Measurements from ENCODE around the gene FBXL20. TPM values are rescaled to one million over a fixed set of nuclear protein-coding genes. Genes with fewer than 3 reads are reported as not detected.

FBXL20 gene
- total and polyA plus RNA-seq, 4 donors, result 1.6 to 8.4 (median 5.2) TPM

- TF ChIP-seq HNF4A (conservative IDR thresholded peaks at IDR 0.05) (no peak), RAD21 (IDR thresholded peaks at IDR 0.05) (peak; percentile 54 to 60)
- Histone ChIP-seq H3K9ac (ENCODE audit: low read depth in 1 of 2, low read length in 2 of 2) (no peak overlapping the region), H3K4me1 (ENCODE audit: control insufficient read depth in 4 of 4, insufficient read depth in 4 of 4, low read length in 3 of 4) (no peaks in the 10 kb centered on the region), H3K9me3 (ENCODE audit: control insufficient read depth in 4 of 4, low read length in 3 of 4) (no peaks in the 10 kb centered on the region), H3K36me3 (ENCODE audit: control insufficient read depth in 4 of 4, insufficient read depth in 3 of 4, low read depth in 1 of 4, low read length in 3 of 4) (no peaks in the 10 kb centered on the region), H3K27ac (ENCODE audit: low read depth in 1 of 2, low read length in 2 of 2) (no peak overlapping the region), H3K4me3 (ENCODE audit: low read depth in 1 of 3, low read length in 3 of 3) (no peak overlapping the region), H3K27me3 (ENCODE audit: control insufficient read depth in 4 of 4, insufficient read depth in 4 of 4, low read length in 3 of 4) (no peaks in the 10 kb centered on the region)
- WGBS, result 77% methylated on average over 2 of the region's 2 CpGs
- DNase-seq (ENCODE audit: low spot score), result no peak
These were observed 7.7 kb downstream of the FBXL20 start for GRCh38 chr17:39393736-39394135.

- no peaks in the 10 kb centered on the region for H3K9me3 ChIP-seq (ENCODE audit: control insufficient read depth in 4 of 4, low read length in 3 of 4)
- TF ChIP-seq FOXA2 (IDR thresholded peaks at IDR 0.05), result no peak
- TF ChIP-seq HNF4A (conservative IDR thresholded peaks at IDR 0.05), result no peak
- TF ChIP-seq TAF1 (conservative IDR thresholded peaks at IDR 0.05), result no peak
- no peak for TF ChIP-seq MAX (IDR thresholded peaks at IDR 0.05)
- no peak for TF ChIP-seq FOXA1 (IDR thresholded peaks at IDR 0.05)
- TF ChIP-seq ATF3 (IDR thresholded peaks at IDR 0.05), result no peak
- TF ChIP-seq SP1 (IDR thresholded peaks at IDR 0.05), result no peak
- TF ChIP-seq HNF4G (IDR thresholded peaks at IDR 0.05), result no peak
- no peak for TF ChIP-seq EGR1 (IDR thresholded peaks at IDR 0.05; ENCODE audit: low read depth in 2 of 2)
- TF ChIP-seq YY1 (IDR thresholded peaks at IDR 0.05), result no peak
- no peak for TF ChIP-seq REST (IDR thresholded peaks at IDR 0.05)
- no peak for TF ChIP-seq RXRA (IDR thresholded peaks at IDR 0.05)
- no peak for TF ChIP-seq NR2F2 (IDR thresholded peaks at IDR 0.05)
- TF ChIP-seq ZBTB33 (IDR thresholded peaks at IDR 0.05), result no peak
- no peak for TF ChIP-seq JUND (IDR thresholded peaks at IDR 0.05)
- H3K9ac ChIP-seq (ENCODE audit: low read depth in 1 of 2, low read length in 2 of 2), result no peak overlapping the region
- peaks cover 0 to 3% (median 0%) of the 10 kb centered on the region in 4 donors for H3K36me3 ChIP-seq (ENCODE audit: control insufficient read depth in 4 of 4, insufficient read depth in 3 of 4, low read depth in 1 of 4, low read length in 3 of 4)
- 94% methylated on average over 5 of the region's 5 CpGs for whole genome bisulfite sequencing
- H3K27me3 ChIP-seq (ENCODE audit: control insufficient read depth in 4 of 4, insufficient read depth in 4 of 4, low read length in 3 of 4), result no peaks in the 10 kb centered on the region
- no peak overlapping the region for H3K4me3 ChIP-seq (ENCODE audit: low read depth in 1 of 3, low read length in 3 of 3)
- H3K27ac ChIP-seq (ENCODE audit: low read depth in 1 of 2, low read length in 2 of 2), result no peak overlapping the region
- H3K4me1 ChIP-seq (ENCODE audit: control insufficient read depth in 4 of 4, insufficient read depth in 4 of 4, low read length in 3 of 4), result no peaks in the 10 kb centered on the region
- DNase-seq (ENCODE audit: low spot score), result no peak
These were observed 10.0 kb downstream of the FBXL20 start for GRCh38 chr17:39391448-39391847.

Measured in liver (tissue), 9 donors.